Nucleus accumbens (tissue), 56 donors: ENCODE data around the gene SNAPC4.
A peak's percentile ranks its signal among the peaks of the same experiment; 100 is the strongest.
"Not testable (repeated sequence)": the region's sequence is repeated elsewhere in the genome, so short reads cannot be mapped to it uniquely, and the experiment has no call there.

Experiments
- DNase-seq, 56 donors: peaks; one replicate each; lab custom pipeline; 2025; lab: John Stamatoyannopoulos, UW

Gene SNAPC4

DNA sequence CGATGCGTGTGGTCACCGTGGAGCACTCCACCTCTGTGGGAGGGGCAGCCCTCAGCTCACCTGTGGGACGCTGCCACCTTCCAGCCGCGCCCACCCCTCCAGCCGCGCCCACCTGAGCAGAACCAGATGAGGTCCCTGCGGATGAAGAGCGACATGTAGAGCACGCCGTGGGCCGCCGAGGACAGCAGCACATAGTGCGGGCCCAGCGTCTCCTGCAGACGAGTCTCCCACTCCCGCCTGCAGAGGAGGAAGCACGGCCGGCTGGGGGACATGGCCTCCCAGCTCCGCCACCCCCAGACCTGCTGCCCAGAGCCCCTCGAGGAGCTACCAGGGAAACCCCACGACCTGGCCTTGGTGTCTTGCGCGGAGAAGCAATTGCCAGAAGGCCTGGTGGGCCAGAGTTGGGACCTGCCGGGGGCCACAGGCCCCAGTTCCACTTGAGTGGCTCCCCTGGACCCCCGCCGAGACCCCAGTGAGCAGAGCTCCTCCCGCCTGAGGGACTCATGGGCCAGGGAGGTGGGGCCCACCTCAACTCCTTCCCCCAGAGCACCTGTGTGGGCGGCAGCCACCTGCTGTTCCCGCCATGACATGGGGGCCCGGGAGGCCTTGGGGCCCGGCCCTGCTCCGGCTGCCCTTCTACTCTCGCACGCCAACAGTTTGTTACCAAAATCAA, 33.2 kb upstream of the SNAPC4 start:
- DNase-seq, result no peak

GRCh38 chr9:136432591-136432990, 32.6 kb upstream of the SNAPC4 start:
- no peak for DNase-seq

GRCh38 chr9:136431782-136432350, 31.9 kb upstream of the SNAPC4 start:
- no peak for DNase-seq

DNA sequence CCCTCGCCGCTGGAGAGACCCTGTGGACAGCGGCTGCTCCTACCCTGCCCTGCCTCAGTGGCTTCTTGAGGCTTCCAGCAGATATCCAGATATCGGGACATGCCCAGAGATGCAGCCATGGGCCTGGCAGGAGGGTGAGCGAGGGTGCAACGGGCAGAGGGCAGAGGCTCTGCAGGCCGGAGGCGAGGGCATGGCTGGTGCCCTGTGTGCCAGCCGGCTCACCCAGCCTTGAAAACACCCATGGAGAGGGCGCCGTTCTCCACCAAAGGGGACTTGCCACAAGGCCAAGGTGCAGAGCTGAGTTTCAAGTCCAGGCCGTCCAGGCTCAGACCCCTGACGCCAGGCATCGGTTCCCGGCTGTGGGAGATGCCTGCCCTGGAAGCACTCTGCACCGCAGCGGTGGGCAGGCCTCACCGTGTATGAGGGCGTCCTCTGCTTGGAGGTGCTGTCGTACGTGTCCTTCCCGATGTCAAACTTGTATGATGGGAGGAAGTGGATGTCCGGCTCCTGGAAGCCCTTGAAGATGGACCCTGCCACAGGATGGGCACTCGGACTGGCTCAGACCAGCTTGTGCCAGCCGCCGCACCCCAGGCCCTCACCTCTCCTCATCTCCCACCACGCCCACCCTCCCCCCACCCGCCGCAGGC, 30.7 kb upstream of the SNAPC4 start:
- no peak for DNase-seq

- DNase-seq, result no peak
Observed at GRCh38 chr9:136429683-136430491, 29.9 kb upstream of the SNAPC4 start.

DNA sequence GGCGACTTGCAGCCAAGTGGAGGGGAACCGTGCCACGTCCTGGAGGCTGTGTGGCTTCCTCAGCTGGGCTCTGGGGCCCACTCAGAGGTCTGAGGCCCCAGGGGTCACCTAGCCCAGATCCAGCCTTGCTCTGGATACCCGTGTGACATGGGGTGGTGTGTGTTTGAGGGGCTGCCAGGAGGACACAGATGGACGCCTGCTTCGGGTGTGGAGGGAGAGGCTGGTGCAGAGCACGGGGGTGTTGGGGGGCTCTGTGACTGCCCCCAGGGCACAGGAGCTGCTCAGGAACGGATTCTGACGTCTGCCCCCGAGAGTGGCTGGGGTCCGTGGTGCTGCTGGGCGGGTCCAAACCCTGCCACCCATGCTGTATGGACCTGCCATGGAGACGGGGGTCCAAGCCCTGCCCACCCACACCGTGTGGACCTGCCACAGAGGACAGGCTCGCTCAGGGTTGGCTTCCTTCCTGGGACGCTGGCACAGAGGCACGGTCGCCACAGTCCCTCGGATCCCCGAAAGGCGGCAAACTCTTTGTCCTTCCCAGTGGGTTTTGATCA, 29.2 kb upstream of the SNAPC4 start:
- DNase-seq, result no peak

DNA sequence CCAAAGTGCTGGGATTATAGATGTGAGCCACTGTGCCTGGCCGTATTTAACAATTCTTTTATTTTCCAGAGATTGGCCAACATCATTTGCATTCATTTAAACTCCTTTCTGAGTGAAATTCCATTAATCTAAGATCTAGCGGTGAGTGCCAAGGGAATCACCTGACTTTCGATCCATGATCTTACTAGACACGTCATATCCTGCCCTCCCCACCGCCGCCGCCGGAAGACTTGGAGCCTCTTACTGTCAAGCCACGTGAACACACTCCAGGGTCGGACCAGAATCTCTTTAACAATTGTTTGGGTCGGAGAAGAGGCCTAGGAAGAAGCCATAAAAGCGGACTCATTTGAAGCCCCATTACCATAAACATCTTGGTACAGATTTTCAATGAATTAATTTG, 26.8 kb upstream of the SNAPC4 start:
- no peak for DNase-seq

DNA sequence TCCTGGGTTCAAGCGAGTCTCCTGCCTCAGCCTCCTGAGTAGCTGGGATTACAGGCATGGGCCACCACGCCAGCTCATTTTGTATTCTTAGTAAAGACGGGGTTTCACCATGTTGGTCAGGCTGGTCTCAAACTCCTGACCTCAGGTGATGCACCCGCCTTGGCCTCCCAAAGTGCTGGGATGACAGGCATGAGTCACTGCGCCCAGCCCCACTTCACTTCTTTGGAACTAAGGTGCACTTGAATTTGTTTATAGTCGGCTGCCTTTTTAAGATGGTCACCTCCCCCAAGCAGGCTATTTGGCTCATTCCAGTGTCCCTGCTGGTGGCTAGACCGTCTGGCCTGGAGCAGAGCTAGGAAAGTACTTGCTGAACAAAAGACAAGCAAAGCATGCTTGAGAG, 25.4 kb upstream of the SNAPC4 start:
- not testable (repeated sequence) for DNase-seq

- no peak for DNase-seq
Observed at GRCh38 chr9:136424750-136425362, 24.9 kb upstream of the SNAPC4 start.

DNA sequence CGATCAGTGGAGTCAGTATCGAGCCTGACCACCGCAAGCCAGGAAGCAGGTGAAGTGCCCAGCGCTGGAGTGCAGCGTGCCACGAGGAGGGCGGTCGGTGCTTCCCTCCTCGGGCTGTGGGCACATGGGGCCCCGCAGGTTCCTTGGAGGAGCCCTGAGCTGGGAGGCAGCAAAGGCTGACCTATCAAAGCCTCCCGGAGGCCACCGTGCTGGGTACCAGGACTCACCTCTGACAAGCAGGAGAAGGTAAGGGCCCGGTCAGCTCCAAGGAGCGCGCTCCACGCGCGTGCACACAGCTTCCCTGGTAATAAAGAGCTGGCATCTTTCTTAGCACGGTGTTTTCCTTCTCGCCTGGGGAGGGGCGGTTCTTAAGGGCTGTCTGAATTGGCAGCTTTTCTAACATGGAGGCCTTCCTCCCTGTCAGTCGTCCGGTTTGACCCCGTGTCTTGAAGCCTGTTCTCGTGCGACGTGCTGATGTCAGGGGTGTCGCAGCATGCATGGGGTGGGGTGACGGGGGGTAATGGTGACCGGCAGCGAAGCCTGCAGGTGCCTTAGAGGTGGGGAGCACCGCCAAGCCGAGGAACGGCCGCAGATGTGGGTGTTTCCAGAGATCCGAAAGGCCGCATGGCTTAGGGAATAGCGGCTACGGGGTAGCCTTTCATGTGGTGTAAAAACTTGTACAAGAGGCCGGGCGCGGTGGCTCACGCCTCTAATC, 23.6 kb upstream of the SNAPC4 start:
- no peak for DNase-seq

GRCh38 chr9:136422876-136423275, 22.9 kb upstream of the SNAPC4 start:
- DNase-seq, result no peak

DNA sequence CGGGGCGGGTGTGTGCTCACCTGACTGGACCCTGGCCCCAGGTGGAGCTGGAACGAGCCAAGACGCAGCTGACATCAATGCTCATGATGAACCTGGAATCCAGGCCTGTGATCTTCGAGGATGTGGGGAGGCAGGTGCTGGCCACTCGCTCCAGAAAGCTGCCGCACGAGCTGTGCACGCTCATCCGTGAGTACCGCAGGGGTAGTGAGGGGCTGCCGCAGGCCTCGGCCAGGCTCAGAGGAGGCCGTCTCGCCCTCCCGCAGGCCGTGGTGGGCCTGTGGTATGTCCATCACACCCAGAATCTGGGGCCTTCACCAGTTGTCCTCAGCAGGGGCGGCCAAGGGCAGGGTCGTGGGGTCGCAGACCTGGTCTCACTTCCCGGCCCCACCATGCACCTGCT, 21.8 kb upstream of the SNAPC4 start:
- DNase-seq, result no peak

DNA sequence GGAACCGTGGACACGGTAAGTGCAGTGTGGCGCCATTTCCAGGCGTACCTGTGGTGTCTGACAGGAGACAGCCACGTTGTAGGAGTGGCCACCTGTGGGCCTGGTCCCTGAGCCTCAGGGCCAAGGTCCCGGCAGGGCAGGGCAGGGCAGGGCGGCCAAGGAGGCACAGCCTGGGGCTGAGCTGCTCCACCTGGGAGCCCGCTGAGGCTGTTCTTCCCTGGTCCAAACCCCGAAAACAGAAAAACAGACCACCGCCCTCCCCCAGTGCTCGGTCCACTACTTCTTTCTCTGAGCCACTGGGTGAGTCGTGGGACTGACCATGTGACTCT, 19.1 kb upstream of the SNAPC4 start:
- DNase-seq, result no peak

DNA sequence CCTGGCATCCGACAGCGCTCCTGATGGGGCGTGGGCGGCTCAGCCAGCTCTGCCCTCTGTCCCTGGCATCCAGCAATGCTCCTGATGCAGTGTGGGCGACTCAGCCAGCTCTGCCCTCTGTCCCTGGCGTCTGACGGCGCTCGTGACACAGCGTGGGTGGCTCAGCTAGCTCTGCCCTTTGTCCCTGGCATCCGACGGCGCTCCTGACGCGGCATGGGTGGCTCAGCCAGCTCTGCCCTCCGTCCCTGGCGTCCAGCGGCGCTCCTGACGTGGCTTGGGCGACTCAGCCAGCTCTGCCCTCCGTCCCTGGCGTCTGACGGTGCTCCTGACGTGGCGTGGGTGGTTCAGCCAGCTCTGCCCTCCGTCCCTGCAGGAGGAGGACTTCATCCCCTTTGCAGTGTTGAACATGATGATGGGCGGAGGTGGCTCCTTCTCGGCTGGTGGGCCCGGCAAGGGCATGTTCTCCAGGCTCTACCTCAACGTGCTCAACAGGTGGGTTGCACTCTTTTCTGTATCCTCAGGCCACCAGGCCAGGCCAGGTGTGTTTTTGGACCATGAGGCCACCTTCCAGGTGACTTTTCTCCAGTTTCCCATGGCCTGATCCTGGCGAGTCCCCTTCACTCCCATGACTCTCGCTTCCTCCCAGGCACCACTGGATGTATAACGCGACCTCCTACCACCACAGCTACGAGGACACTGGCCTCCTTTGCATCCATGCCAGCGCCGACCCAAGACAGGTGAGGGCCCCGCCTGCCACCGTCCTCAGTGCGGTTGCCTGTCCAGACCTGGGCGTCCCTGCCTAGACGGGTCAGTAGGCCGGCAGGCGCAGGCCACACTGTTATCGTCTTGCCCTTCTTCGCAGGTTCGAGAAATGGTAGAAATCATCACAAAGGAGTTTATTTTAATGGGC, 18.5 kb upstream of the SNAPC4 start:
- no peak for DNase-seq

GRCh38 chr9:136416914-136417313, 16.9 kb upstream of the SNAPC4 start:
- DNase-seq, result no peak

GRCh38 chr9:136416427-136416826, 16.5 kb upstream of the SNAPC4 start:
- DNase-seq, result no peak

DNA sequence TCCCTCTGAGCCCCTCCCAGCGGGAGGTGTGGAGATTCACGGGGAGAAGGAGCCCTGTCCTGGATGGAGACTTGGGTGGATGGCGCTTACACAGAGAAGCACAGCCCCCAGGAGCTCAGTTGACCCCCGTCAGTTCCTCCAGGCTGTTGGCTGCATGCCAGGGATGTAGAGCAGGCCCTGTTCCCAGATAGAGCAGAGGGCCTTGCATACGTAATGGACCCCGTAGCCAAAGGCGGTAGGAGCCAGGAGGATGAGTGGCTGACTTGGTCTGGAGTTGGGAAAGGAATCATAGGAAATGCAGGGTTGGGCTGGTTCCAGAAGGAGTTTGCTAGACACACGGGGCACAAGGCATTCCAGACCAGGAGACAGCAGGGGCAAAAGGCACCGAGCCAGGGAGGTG, 13.0 kb upstream of the SNAPC4 start:
- peak in 13 of 56 donors; percentile 7 to 50 (median 20) for DNase-seq

- no peak for DNase-seq
Observed at GRCh38 chr9:136411378-136411777, 11.4 kb upstream of the SNAPC4 start.
